Ecto neural progenitor cell (in vitro differentiated cells): ENCODE data around the gene TOR1B.
A peak's percentile ranks its signal among the peaks of the same experiment; 100 is the strongest.
"Not testable (repeated sequence)": the region's sequence is repeated elsewhere in the genome, so short reads cannot be mapped to it uniquely, and the experiment has no call there.

ENCODE experiments used
- DNase-seq: peaks from one replicate; pipeline ENCODE4 v3.0.0-alpha.2; 2018; ENCODE audit warnings: low spot score

TOR1B gene, protein sequence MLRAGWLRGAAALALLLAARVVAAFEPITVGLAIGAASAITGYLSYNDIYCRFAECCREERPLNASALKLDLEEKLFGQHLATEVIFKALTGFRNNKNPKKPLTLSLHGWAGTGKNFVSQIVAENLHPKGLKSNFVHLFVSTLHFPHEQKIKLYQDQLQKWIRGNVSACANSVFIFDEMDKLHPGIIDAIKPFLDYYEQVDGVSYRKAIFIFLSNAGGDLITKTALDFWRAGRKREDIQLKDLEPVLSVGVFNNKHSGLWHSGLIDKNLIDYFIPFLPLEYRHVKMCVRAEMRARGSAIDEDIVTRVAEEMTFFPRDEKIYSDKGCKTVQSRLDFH

DNA sequence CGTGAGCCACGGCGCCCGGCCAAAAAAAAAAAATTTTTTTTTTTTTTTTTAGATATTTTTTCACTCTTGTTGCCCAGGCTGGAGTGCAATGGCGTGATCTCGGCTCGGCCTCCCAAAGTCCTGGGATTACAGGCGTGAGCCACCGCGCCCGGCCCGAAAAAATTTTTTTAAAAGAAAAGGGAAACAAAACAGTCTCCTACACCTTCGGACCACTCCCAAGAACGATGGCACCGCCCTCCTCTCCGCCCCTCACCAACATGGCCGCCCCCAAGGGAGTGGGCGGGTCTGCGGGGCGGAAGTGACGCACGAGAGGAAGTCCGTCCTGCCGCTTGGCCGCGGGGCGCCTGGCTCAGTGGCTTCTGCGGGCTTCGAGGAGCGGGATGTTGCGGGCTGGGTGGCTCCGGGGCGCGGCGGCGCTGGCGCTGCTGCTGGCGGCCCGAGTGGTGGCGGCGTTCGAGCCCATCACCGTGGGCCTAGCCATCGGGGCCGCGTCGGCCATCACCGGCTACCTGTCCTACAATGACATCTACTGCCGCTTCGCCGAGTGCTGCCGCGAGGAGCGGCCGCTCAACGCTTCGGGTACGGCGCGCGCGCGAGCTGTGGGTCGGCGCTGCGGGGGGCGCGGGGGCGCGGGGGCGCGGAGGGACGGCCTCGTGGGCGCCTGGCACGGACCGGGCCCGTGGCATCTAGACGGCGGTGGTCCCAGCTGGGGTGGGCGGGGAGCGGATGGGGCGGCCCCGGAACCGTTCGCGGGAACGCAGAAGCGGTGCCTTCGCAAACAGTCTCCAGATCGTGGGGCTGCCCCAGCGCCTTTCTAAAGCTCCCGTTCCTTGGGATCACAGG is at the start of gene TOR1B:
TOR1B (plus strand) TSS at position 352 of the 843 bp plus-strand sequence; CDS start at position 381, 29 bp downstream.
- DNase-seq = peak; percentile 95

- no peak for DNase-seq
Observed at GRCh38 chr9:129755151-129755550, 47.8 kb upstream of the TOR1B start.

GRCh38 chr9:129756191-129756590 is 46.8 kb upstream of the TOR1B start:
- no peak for DNase-seq

- no peak for DNase-seq
Observed at GRCh38 chr9:129757045-129757444, 45.9 kb upstream of the TOR1B start.

DNA sequence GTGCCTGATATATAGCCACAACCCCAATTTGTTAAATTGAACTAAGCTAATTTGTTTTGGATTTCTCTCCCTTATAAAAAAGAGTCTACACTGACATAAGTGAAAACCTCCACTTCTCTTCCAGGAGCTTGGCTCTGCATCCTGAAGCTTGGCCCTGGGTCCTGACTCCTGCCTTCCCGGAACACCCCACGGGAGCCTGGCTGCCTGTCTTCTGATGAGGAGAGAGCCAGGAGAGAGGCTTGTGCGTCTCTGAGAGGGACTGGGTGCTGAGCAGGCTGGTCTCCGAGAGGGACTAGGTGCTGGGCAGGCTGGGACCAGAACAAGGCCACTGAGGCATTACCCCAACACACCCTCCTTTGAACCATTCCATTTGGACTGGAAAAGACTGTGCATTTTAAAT is 43.7 kb upstream of the TOR1B start:
- DNase-seq = no peak

GRCh38 chr9:129759804-129760502 is 43.0 kb upstream of the TOR1B start:
- no peak for DNase-seq

- DNase-seq = not testable (repeated sequence)
Observed at GRCh38 chr9:129760784-129761183, 42.2 kb upstream of the TOR1B start.

DNA sequence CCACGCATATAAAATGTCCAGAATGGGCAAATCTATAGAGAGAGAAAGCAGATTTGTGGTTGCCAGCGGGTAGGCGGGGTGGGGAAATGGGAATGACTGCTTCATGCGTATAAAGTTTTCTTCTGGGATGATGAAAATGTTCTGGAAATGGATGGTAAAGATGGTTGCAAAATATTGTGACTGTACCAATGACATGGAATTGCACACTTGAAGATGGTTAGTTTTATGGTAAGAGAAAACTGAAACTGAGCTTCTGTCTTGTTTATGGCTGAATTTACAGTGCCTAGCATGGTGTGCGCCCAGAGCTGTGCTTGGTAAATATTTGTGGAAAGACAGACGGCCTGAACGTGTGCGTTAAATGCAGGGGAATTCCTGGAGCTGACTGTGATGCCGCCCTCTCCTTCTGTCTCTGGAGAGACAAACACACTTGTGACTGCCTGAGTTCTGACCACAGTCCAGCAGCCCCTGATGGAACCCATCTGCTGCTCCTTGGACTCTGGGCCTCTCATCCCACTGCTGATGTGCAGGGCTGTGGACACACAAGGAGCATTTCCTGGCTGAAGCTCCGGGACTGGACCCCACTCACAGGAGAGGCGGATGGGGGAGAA is 41.6 kb upstream of the TOR1B start:
- DNase-seq = no peak

- DNase-seq = no peak
Observed at GRCh38 chr9:129761901-129762369, 41.0 kb upstream of the TOR1B start.

DNA sequence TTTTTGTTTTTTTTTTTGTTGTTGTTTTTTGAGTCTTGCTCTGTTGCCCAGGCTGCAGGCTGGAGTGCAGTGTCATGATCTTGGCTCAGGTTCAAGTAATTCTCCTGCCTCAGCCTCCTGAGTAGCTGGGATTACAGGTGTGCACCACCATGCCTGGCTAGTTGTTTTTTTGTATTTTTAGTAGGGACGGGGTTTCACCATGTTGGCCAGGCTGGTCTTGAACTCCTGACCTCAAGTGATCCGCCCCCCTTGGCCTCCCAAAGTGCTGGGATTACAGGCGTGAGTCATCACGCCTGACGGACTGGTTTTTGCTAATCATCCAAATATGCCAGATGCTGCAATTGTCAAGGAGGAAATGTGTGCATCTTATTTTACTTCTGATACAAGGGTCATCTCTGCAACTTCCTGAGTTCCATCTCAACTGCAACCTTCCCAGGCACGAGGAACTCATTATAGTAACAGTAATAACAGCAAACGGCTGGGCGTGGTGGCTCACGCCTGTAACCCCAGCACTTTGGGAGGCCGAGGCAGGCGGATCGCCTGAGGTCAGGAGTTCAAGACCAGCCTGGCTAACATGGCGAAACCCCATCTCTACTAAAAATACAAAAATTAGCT is 40.5 kb upstream of the TOR1B start:
- not testable (repeated sequence) for DNase-seq

DNA sequence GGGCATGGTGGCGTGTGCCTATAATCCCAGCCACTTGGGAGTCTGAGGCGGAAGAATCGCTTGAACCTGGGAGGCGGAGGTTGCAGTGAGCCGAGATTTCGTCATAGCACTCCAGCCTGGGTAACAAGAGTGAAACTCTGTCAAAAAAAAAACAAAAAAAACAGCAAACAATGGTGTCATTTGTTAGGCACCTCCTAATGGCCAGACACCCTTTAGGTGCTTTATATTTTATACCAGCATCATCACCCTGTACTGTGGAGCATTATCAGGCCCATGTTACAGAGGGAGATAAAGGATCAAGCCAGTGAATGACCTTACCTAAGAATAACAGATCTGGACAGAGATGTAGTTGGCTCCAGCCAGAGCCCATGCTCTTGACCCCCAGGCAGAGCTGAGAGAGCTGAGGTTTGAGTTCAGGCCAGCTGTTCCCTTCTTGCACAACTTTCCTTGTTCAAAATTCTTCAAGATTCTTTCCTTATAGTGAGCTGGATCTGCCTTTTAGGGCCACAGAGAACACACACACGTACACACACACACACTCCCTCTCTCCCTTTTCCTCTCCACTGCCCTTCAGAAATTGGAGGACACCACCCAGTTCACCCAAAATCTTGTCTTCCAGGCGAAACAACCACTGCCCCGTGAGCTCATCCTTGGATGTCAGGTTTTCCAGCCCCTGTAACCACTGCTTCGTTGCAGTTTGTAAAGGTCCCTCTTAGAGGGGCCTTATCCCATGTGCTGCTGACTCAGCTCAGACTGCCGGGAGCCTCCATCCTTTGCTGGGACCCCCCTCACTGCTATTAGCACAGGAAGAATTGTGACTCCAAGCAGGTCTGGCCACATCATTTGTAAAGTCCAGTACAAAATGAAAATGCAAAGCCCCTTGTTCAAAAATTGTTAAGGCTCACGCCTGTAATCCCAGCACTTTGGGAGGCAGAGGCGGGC is 39.7 kb upstream of the TOR1B start:
- DNase-seq = no peak

- no peak for DNase-seq
Observed at GRCh38 chr9:129765764-129766317, 37.1 kb upstream of the TOR1B start.

DNA sequence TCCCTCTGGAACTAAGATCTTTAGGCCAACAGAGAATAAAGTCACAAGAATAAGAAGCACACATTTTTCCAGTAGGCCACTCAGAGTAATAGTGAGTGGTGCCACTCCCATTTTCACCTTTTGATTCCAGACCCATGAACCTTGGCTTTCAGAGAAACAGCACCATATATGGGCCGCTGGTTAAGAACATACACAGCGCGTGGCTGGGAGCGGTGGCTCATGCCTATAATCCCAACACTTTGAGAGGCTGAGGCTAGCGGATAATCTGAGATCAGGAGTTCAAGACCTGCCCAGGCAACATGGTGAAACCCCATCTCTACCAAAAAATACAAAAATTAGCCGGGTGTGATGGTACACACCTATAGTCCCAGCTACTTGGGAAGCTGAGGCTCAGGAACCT is 34.5 kb upstream of the TOR1B start:
- DNase-seq = no peak

DNA sequence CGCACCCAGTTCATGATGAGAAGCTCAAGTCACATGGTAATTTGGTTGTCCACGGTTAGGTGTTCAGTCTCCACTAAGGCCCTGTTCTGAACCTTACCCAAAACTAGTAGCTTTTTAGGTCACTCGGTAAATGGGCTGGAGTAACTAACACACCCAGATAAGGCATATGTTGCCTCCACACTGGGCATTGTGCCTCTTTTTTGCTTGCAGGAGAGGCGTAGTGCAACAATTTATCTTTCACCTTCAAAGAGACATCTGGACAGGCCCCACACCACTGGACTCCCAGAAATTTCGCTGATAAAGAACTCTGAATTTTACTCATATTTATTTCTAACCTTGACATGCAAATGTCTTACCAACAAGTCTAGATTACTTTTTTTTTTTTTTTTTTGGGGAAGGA is 33.3 kb upstream of the TOR1B start:
- no peak for DNase-seq

GRCh38 chr9:129770741-129771140 is 32.2 kb upstream of the TOR1B start:
- no peak for DNase-seq

DNA sequence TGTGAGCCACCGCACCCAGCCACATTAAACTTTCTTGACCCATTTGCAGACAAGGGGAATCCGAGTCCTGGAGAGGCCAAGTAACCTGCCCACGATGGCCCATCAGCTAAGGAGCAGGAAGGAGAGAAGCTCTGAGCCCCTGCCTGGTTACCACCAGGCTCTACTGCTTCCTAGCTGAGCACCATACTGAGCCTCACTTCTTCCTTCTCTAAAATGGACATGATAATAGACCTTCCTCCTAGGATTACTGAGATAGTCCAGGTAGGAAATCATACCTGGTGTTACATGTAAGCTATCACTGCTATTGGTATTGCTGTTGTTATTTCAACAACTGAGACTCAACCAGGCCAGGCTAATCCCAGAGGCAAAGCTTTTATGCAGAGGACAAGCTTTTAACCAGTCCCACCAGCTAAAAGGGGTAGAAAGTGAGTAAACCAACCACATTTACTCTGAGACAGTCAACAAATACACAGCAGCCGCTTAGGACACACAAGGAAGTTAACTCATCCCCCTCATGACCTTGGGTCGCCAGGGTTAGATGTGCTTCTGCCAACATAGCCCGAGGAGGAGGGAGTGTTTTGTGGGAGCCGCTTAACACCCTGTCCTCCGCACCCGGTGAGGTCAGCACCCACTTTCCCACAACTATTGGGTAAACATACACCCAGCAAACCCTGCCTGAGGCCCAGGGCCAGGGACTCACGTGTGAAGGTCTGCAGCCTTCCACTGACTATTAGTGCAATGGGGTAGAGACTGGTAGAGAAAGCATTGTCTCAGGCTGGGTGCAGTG is 29.5 kb upstream of the TOR1B start:
- no peak for DNase-seq

GRCh38 chr9:129774791-129775447 is 28.1 kb upstream of the TOR1B start:
- DNase-seq = no peak

DNA sequence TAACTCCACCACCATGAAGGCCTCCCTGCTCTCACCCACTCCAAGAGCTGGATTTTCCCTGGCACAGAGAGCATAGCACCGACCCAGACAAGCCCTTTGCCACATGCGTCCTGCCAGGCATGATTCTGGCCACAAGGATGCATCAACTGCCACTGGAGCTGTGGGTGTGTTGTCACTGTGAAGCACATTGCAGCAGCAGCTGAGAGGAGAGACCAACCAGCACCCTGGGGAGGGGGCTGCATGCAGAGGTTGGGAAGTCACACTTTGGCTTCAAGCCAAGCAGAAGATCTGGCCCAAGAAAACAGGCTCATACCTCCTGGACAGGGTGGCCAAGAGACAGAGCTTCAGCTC is 27.6 kb upstream of the TOR1B start:
- no peak for DNase-seq

DNA sequence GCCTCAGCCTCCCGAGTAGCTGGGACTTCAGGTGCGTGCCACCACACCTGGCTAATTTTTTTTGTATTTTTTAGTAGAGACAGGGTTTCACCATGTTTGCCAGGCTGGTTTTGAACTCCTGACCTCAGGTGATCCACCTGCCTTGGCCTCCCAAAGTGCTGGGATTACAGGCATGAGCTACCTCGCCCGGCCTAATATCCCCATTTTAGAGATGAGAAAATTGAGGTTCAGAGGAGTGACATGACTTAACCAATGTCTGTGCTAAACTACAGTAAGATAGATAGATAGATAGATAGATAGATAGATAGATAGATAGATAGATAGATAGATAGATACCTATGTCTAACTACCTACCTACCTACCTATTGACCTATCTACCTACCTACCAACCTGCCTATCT is 26.9 kb upstream of the TOR1B start:
- DNase-seq = not testable (repeated sequence)
